Measurements from ENCODE around the gene AMY2B. TPM values are rescaled to one million over a fixed set of nuclear protein-coding genes. Genes with fewer than 3 reads are reported as not detected.
"Not testable (repeated sequence)": the region's sequence is repeated elsewhere in the genome, so short reads cannot be mapped to it uniquely, and the experiment has no call there.

Gene AMY2B
- total and polyA plus RNA-seq, 2 of the 13 experiments (the other 11 are each of a cell fraction or from before 2014, with no cell fraction given): 1.3 to 1.9 TPM

GRCh38 chr1:103576065-103576464 is 4.7 kb downstream of the AMY2B start:
- ATAC-seq (no peak), DNase-seq (ENCODE audit: low spot score) (no peak), FAIRE-seq (no peak)
- Histone ChIP-seq H3K9ac (ENCODE audit: insufficient read depth, low read depth, low read length) (no peak overlapping the region), H3K79me2 (ENCODE audit: insufficient read depth, low read length) (no peaks in the 10 kb centered on the region), H3K4me1 (ENCODE audit: insufficient read depth, low read length) (no peaks in the 10 kb centered on the region), H2AFZ (ENCODE audit: low read length) (no peak overlapping the region), H3K9me3 (ENCODE audit: low read length) (no peaks in the 10 kb centered on the region), H3K4me2 (ENCODE audit: low read depth, low read length) (no peak overlapping the region), H3K36me3 (replicated peaks in 1 of 2; ENCODE audit: control insufficient read depth in 1 of 2, insufficient read depth in 2 of 2, low read length in 2 of 2) (no peaks in the 10 kb centered on the region), H3K27me3 (ENCODE audit: control insufficient read depth in 1 of 2, insufficient read depth in 2 of 2, low read length in 2 of 2) (no peaks in the 10 kb centered on the region), H3K27ac (ENCODE audit: extremely low read length, insufficient read depth, low read length) (no peak overlapping the region), H4K20me1 (ENCODE audit: insufficient read depth, low read length) (no peaks in the 10 kb centered on the region), H3K4me3 (replicated peaks in 1 of 3; ENCODE audit: insufficient read depth in 1 of 3, low read depth in 2 of 3, low read length in 3 of 3) (no peak overlapping the region)
- intact Hi-C loops (cut with micrococcal nuclease; ENCODE audit: unreplicated experiment) (no loop called here), in situ Hi-C loops (cut with HindIII; ENCODE audit: extremely low pct_ligation_motif_present, low pct_unique_long_range_greater_than_20kb) (no loop called here)
- TF ChIP-seq FLYWCH1 (CRISPR knock-in tag; IDR thresholded peaks at IDR 0.05) (no peak), HNF1B (CRISPR knock-in tag; IDR thresholded peaks at IDR 0.05) (no peak), NFIB (CRISPR knock-in tag; IDR thresholded peaks at IDR 0.05; ENCODE audit: borderline replicate concordance) (no peak), MTF2 (CRISPR knock-in tag; IDR thresholded peaks at IDR 0.05; ENCODE audit: borderline replicate concordance) (no peak), ZNF121 (CRISPR knock-in tag; IDR thresholded peaks at IDR 0.05) (no peak), ZNF143 (CRISPR knock-in tag; IDR thresholded peaks at IDR 0.05) (no peak), ZNF678 (CRISPR knock-in tag; IDR thresholded peaks at IDR 0.05) (no peak), AGO2 (optimal IDR thresholded peaks at IDR 0.05; ENCODE audit: low read depth, low read length) (no peak), ZBTB46 (CRISPR knock-in tag; IDR thresholded peaks at IDR 0.05; ENCODE audit: borderline replicate concordance) (no peak), PHF21A (CRISPR knock-in tag; IDR thresholded peaks at IDR 0.05) (no peak), ZNF451 (CRISPR knock-in tag; IDR thresholded peaks at IDR 0.05) (no peak), CBFB (CRISPR knock-in tag; IDR thresholded peaks at IDR 0.05) (no peak), ZKSCAN8 (CRISPR knock-in tag; IDR thresholded peaks at IDR 0.05; ENCODE audit: borderline replicate concordance) (no peak), ZFP82 (CRISPR knock-in tag; IDR thresholded peaks at IDR 0.05; ENCODE audit: borderline replicate concordance) (no peak), NFE2L2 (IDR thresholded peaks at IDR 0.05; ENCODE audit: low read length) (no peak), RBM39 (IDR thresholded peaks at IDR 0.05; ENCODE audit: low read depth, low read length, poor library complexity, severe bottlenecking) (no peak), POLR2A (IDR thresholded peaks at IDR 0.05; ENCODE audit: insufficient read depth in 1 of 2, low read depth in 2 of 2, low read length in 2 of 2) (no peak), ZNF776 (CRISPR knock-in tag; IDR thresholded peaks at IDR 0.05) (no peak)
- BruUV-seq (replicated peaks): no TSS peak
- ChIA-PET CTCF (ENCODE audit: low intra/inter-chr PET ratio, low total read pairs) (no interaction called here), POLR2A (no interaction called here)

- H3K79me2 ChIP-seq (ENCODE audit: insufficient read depth, low read length); ATAC-seq; FAIRE-seq; H3K9me3 ChIP-seq (ENCODE audit: low read length); H3K36me3 ChIP-seq (replicated peaks in 1 of 2; ENCODE audit: control insufficient read depth in 1 of 2, insufficient read depth in 2 of 2, low read length in 2 of 2); H4K20me1 ChIP-seq (ENCODE audit: insufficient read depth, low read length); H2AFZ ChIP-seq (ENCODE audit: low read length); H3K4me1 ChIP-seq (ENCODE audit: insufficient read depth, low read length); H3K27me3 ChIP-seq (ENCODE audit: control insufficient read depth in 1 of 2, insufficient read depth in 2 of 2, low read length in 2 of 2); intact Hi-C loops (cut with micrococcal nuclease; ENCODE audit: unreplicated experiment); CTCF ChIA-PET (ENCODE audit: low intra/inter-chr PET ratio, low total read pairs); DNase-seq (ENCODE audit: low spot score); H3K4me3 ChIP-seq (replicated peaks in 1 of 3; ENCODE audit: insufficient read depth in 1 of 3, low read depth in 2 of 3, low read length in 3 of 3); BruUV-seq (replicated peaks); in situ Hi-C loops (cut with HindIII; ENCODE audit: extremely low pct_ligation_motif_present, low pct_unique_long_range_greater_than_20kb); POLR2A ChIA-PET; H3K9ac ChIP-seq (ENCODE audit: insufficient read depth, low read depth, low read length); H3K4me2 ChIP-seq (ENCODE audit: low read depth, low read length); H3K27ac ChIP-seq (ENCODE audit: extremely low read length, insufficient read depth, low read length): not testable (repeated sequence)
- WGBS (ENCODE audit: low lambda C conversion rate): 42% methylated on average over 4 of the region's 5 CpGs
These were observed 5.4 kb downstream of the AMY2B start for GRCh38 chr1:103576784-103577183.

Measured in HepG2 (cell line).